ENCODE measurements around the gene EFHC1.
"Not testable (repeated sequence)": the region's sequence is repeated elsewhere in the genome, so short reads cannot be mapped to it uniquely, and the experiment has no call there.

EFHC1 gene

GRCh38 chr6:52454556-52454955 is 34.4 kb downstream of the EFHC1 start:
- no peak overlapping the region for H3K4me3 ChIP-seq (ENCODE audit: low read depth, low read length)
- TF ChIP-seq CTCF (IDR thresholded peaks at IDR 0.05; ENCODE audit: low read depth, low read length, missing control alignments): no peak
- peak; percentile 11 for DNase-seq (ENCODE audit: low read depth)
- in situ Hi-C loops (cut with HindIII; ENCODE audit: low sequenced_read_pairs): no loop called here

GRCh38 chr6:52457096-52457495 is 37.0 kb downstream of the EFHC1 start:
- in situ Hi-C loops (cut with HindIII; ENCODE audit: low sequenced_read_pairs): no loop called here
- no peak overlapping the region for H3K4me3 ChIP-seq (ENCODE audit: low read depth, low read length)
- no peak for DNase-seq (ENCODE audit: low read depth)
- no peak for TF ChIP-seq CTCF (IDR thresholded peaks at IDR 0.05; ENCODE audit: low read depth, low read length, missing control alignments)

- DNase-seq (ENCODE audit: low read depth); in situ Hi-C loops (cut with HindIII; ENCODE audit: low sequenced_read_pairs); H3K4me3 ChIP-seq (ENCODE audit: low read depth, low read length): not testable (repeated sequence)
These were observed 41.1 kb downstream of the EFHC1 start for GRCh38 chr6:52461194-52461593.

- TF ChIP-seq CTCF (IDR thresholded peaks at IDR 0.05; ENCODE audit: low read depth, low read length, missing control alignments): no peak
- DNase-seq (ENCODE audit: low read depth): no peak
- in situ Hi-C loops (cut with HindIII; ENCODE audit: low sequenced_read_pairs): no loop called here
- no peak overlapping the region for H3K4me3 ChIP-seq (ENCODE audit: low read depth, low read length)
These were observed 54.0 kb downstream of the EFHC1 start for GRCh38 chr6:52474173-52474572.

GRCh38 chr6:52475307-52475706 is 55.2 kb downstream of the EFHC1 start:
- DNase-seq (ENCODE audit: low read depth): no peak
- in situ Hi-C loops (cut with HindIII; ENCODE audit: low sequenced_read_pairs): no loop called here
- H3K4me3 ChIP-seq (ENCODE audit: low read depth, low read length): no peak overlapping the region
- no peak for TF ChIP-seq CTCF (IDR thresholded peaks at IDR 0.05; ENCODE audit: low read depth, low read length, missing control alignments)

- in situ Hi-C loops (cut with HindIII; ENCODE audit: low sequenced_read_pairs): no loop called here
- no peak overlapping the region for H3K4me3 ChIP-seq (ENCODE audit: low read depth, low read length)
- DNase-seq (ENCODE audit: low read depth): no peak
- no peak for TF ChIP-seq CTCF (IDR thresholded peaks at IDR 0.05; ENCODE audit: low read depth, low read length, missing control alignments)
These were observed 62.9 kb downstream of the EFHC1 start for GRCh38 chr6:52482903-52483670.

GRCh38 chr6:52483671-52484003 is 63.5 kb downstream of the EFHC1 start:
- H3K4me3 ChIP-seq (ENCODE audit: low read depth, low read length): no peak overlapping the region
- DNase-seq (ENCODE audit: low read depth): no peak
- TF ChIP-seq CTCF (IDR thresholded peaks at IDR 0.05; ENCODE audit: low read depth, low read length, missing control alignments): no peak
- in situ Hi-C loops (cut with HindIII; ENCODE audit: low sequenced_read_pairs): no loop called here
